Subcutaneous adipose tissue (tissue), 4 donors: ENCODE measurements around the gene FN1. TPM values are rescaled to one million over a fixed set of nuclear protein-coding genes. Genes with fewer than 3 reads are reported as not detected.

Experiments
- CTCF ChIP-seq: fragments of 450-650 bp; IDR thresholded peaks from one replicate; pipeline ENCODE4 v1.5.1; 2016; ENCODE audit warnings: low read depth, mild to moderate bottlenecking, control low read depth, antibody characterized with exemption, moderate library complexity
- total RNA-seq, 4 donors: library from RNA; depleted of rRNA; stranded (reverse); fragments of >200 nt; gene quantifications; one replicate each; pipeline ENCODE4 v1.1.0, GENCODE V29; 2016

The FN1 gene
- total RNA-seq, 4 donors from 2014 or later, result 80.4 to 1,315 (median 407) TPM

GRCh38 chr2:215328066-215328465 lies 107.8 kb downstream of the FN1 start:
- TF ChIP-seq CTCF, result no peak

GRCh38 chr2:215324811-215325210 lies 111.1 kb downstream of the FN1 start:
- TF ChIP-seq CTCF, result no peak

GRCh38 chr2:215320679-215321078 lies 115.2 kb downstream of the FN1 start:
- no peak for TF ChIP-seq CTCF

- TF ChIP-seq CTCF, result no peak
These were observed 115.8 kb downstream of the FN1 start for GRCh38 chr2:215320102-215320501.

- no peak for TF ChIP-seq CTCF
These were observed 116.4 kb downstream of the FN1 start for GRCh38 chr2:215319500-215319899.

- TF ChIP-seq CTCF, result no peak
These were observed 119.5 kb downstream of the FN1 start for GRCh38 chr2:215316336-215316735.

- no peak for TF ChIP-seq CTCF
These were observed 120.6 kb downstream of the FN1 start for GRCh38 chr2:215315301-215315700.
